ENCODE results near the gene ZNF692.
"Not testable (repeated sequence)": the region's sequence is repeated elsewhere in the genome, so short reads cannot be mapped to it uniquely, and the experiment has no call there.

The ZNF692 gene

DNA sequence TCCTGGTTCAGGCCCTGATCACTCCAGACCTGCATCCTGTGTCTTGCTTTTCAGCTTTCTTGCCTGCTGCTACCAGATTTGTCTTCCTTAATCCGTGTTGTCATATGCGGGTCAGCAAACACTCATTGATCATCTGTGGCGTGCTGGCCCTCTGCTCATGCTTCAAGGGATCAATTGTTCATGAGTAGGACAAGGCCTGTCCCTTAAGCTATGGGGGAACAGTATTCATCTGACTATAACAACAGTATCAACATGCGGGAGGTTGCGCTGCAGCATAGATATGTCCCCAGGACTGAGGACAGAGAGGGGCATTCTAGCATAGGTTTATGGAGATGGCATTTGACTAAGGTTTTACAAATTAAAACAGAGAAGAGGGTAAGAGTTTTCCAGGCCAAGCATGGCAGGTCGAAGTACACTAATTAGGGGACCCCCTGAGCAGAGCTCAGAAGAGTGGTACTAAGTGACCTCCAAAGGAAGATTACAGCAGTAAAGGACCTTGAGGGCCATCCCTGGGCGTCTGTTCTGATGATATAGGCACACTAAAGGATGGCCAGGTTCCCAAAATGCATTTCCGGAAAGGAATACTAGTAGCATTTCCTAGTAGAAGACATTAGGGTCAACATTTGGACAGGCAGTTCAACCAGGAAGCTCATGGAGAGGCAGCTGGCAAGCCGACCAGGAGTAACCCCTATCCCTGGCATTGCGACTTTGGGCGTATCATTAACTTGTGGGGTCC, 21.7 kb downstream of the ZNF692 start:
- no peaks in the 10 kb centered on the region for H3K36me3 ChIP-seq (ENCODE audit: low read length)
- H3K4me3 ChIP-seq (ENCODE audit: insufficient read depth, low read length, poor library complexity, severe bottlenecking), result peak overlapping the region; percentile 65
- H4K20me1 ChIP-seq (ENCODE audit: low read depth, low read length), result no peaks in the 10 kb centered on the region
- H3K27ac ChIP-seq (ENCODE audit: low read depth, low read length), result peak overlapping the region; percentile 34
- H3K27me3 ChIP-seq (ENCODE audit: low read length), result no peaks in the 10 kb centered on the region
- TF ChIP-seq CTCF (IDR thresholded peaks at IDR 0.05; ENCODE audit: insufficient read depth, low read length, poor library complexity, severe bottlenecking), result no peak
- TF ChIP-seq EZH2phosphoT487 (conservative IDR thresholded peaks at IDR 0.05; ENCODE audit: low read length), result no peak
- H3K9ac ChIP-seq (ENCODE audit: low read length), result peak overlapping the region; percentile 97
- H3K9me2 ChIP-seq (replicated peaks; ENCODE audit: insufficient read depth, low read length), result no peaks in the 10 kb centered on the region
- peak overlapping the region; percentile 42 for H2AFZ ChIP-seq (ENCODE audit: low read depth, low read length, severe bottlenecking)
- H3K9me3 ChIP-seq (ENCODE audit: insufficient read depth, low read length), result no peaks in the 10 kb centered on the region
- peak overlapping the region; percentile 77 for H3K4me2 ChIP-seq (ENCODE audit: low read depth, low read length, poor library complexity, severe bottlenecking)
- H3F3A ChIP-seq (ENCODE audit: insufficient read depth), result no peaks in the 10 kb centered on the region
- H3K79me2 ChIP-seq (ENCODE audit: insufficient read depth, low read length), result peaks cover 29% of the 10 kb centered on the region

DNA sequence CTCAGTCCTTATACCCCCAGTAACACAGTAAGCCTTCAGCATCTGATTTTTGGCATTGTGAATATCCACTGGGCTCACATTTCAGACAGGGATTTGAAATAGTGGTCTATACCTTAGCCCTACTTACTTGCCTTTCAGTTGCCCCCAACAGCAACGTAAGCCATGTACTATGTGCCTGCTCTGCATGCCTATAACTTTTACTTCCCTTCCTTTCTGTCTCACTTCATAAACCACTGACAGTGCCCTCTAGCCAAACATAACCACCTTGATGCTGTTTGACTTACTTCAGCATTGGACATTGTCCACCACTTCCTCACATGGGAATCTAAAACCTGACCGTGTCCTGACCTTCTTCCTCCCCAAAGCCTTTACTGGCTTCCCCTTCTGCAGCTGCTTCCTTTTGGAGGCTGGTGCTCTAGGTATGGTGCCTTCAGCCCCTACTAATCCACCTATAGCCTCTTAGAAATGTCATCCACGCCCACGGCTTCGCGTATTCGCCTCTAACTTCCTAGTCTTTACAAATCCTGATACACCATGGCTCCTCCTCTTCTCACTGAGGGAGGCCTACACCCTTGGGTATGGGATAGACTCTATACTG, 24.4 kb downstream of the ZNF692 start:
- Histone ChIP-seq H3K36me3 (ENCODE audit: low read length) (no peaks in the 10 kb centered on the region), H4K20me1 (ENCODE audit: low read depth, low read length) (no peaks in the 10 kb centered on the region), H3K27ac (ENCODE audit: low read depth, low read length) (no peak overlapping the region), H3K9ac (ENCODE audit: low read length) (no peak overlapping the region), H3F3A (ENCODE audit: insufficient read depth) (no peaks in the 10 kb centered on the region), H3K27me3 (ENCODE audit: low read length) (no peaks in the 10 kb centered on the region), H3K4me3 (ENCODE audit: insufficient read depth, low read length, poor library complexity, severe bottlenecking) (no peak overlapping the region), H2AFZ (ENCODE audit: low read depth, low read length, severe bottlenecking) (no peak overlapping the region), H3K4me2 (ENCODE audit: low read depth, low read length, poor library complexity, severe bottlenecking) (no peak overlapping the region), H3K9me2 (replicated peaks; ENCODE audit: insufficient read depth, low read length) (no peaks in the 10 kb centered on the region), H3K9me3 (ENCODE audit: insufficient read depth, low read length) (no peaks in the 10 kb centered on the region), H3K79me2 (ENCODE audit: insufficient read depth, low read length) (peaks cover 2% of the 10 kb centered on the region; the same call in 1 of the 2 replicates)
- TF ChIP-seq CTCF (IDR thresholded peaks at IDR 0.05; ENCODE audit: insufficient read depth, low read length, poor library complexity, severe bottlenecking) (no peak), EZH2phosphoT487 (conservative IDR thresholded peaks at IDR 0.05; ENCODE audit: low read length) (no peak)

DNA sequence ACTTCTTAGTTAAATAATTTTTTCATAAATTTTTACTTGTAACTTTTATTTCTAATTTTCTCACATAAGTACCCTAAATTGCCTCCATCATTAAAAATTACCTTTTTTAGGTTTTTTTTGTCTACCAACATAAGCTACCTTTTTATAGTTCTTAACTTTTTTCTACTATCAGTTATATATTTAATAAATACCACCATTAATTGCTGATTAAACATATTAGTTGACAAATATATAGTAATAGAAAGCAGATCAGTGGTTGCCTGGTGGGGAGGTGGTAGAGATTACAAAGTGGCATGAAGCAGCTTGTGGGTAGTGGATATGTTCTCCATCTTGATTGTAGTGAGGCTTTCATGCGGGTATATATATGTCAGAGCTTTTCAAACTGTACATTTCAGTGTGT, 27.0 kb downstream of the ZNF692 start:
- H3K79me2 ChIP-seq (ENCODE audit: insufficient read depth, low read length), result no peaks in the 10 kb centered on the region
- no peaks in the 10 kb centered on the region for H3F3A ChIP-seq (ENCODE audit: insufficient read depth)
- H4K20me1 ChIP-seq (ENCODE audit: low read depth, low read length), result no peaks in the 10 kb centered on the region
- H2AFZ ChIP-seq (ENCODE audit: low read depth, low read length, severe bottlenecking), result no peak overlapping the region
- H3K9ac ChIP-seq (ENCODE audit: low read length), result no peak overlapping the region
- H3K36me3 ChIP-seq (ENCODE audit: low read length), result no peaks in the 10 kb centered on the region
- no peaks in the 10 kb centered on the region for H3K9me3 ChIP-seq (ENCODE audit: insufficient read depth, low read length)
- no peak for TF ChIP-seq CTCF (IDR thresholded peaks at IDR 0.05; ENCODE audit: insufficient read depth, low read length, poor library complexity, severe bottlenecking)
- TF ChIP-seq EZH2phosphoT487 (conservative IDR thresholded peaks at IDR 0.05; ENCODE audit: low read length), result no peak
- no peak overlapping the region for H3K4me3 ChIP-seq (ENCODE audit: insufficient read depth, low read length, poor library complexity, severe bottlenecking)
- no peaks in the 10 kb centered on the region for H3K27me3 ChIP-seq (ENCODE audit: low read length)
- H3K27ac ChIP-seq (ENCODE audit: low read depth, low read length), result no peak overlapping the region
- no peaks in the 10 kb centered on the region for H3K9me2 ChIP-seq (replicated peaks; ENCODE audit: insufficient read depth, low read length)
- no peak overlapping the region for H3K4me2 ChIP-seq (ENCODE audit: low read depth, low read length, poor library complexity, severe bottlenecking)

- H3K9ac ChIP-seq (ENCODE audit: low read length); H3K4me3 ChIP-seq (ENCODE audit: insufficient read depth, low read length, poor library complexity, severe bottlenecking): not testable (repeated sequence)
Measured at GRCh38 chr1:248830718-248831017, 28.2 kb downstream of the ZNF692 start.

More at GRCh38 chr1:248830718-248831017, 28.2 kb downstream of the ZNF692 start:
- not testable (repeated sequence) for H3K27me3 ChIP-seq (ENCODE audit: low read length); H2AFZ ChIP-seq (ENCODE audit: low read depth, low read length, severe bottlenecking); H3K79me2 ChIP-seq (ENCODE audit: insufficient read depth, low read length); H3K36me3 ChIP-seq (ENCODE audit: low read length); H3K4me2 ChIP-seq (ENCODE audit: low read depth, low read length, poor library complexity, severe bottlenecking); H3K27ac ChIP-seq (ENCODE audit: low read depth, low read length); H3F3A ChIP-seq (ENCODE audit: insufficient read depth); H4K20me1 ChIP-seq (ENCODE audit: low read depth, low read length); H3K9me2 ChIP-seq (replicated peaks; ENCODE audit: insufficient read depth, low read length); H3K9me3 ChIP-seq (ENCODE audit: insufficient read depth, low read length)

Measured in SU-DHL-6 (cell line).